ENCODE measurements around the gene TTC31.

- TF ChIP-seq POLR2A (IDR thresholded peaks at IDR 0.05): no peak
- TF ChIP-seq, protein P1, sequence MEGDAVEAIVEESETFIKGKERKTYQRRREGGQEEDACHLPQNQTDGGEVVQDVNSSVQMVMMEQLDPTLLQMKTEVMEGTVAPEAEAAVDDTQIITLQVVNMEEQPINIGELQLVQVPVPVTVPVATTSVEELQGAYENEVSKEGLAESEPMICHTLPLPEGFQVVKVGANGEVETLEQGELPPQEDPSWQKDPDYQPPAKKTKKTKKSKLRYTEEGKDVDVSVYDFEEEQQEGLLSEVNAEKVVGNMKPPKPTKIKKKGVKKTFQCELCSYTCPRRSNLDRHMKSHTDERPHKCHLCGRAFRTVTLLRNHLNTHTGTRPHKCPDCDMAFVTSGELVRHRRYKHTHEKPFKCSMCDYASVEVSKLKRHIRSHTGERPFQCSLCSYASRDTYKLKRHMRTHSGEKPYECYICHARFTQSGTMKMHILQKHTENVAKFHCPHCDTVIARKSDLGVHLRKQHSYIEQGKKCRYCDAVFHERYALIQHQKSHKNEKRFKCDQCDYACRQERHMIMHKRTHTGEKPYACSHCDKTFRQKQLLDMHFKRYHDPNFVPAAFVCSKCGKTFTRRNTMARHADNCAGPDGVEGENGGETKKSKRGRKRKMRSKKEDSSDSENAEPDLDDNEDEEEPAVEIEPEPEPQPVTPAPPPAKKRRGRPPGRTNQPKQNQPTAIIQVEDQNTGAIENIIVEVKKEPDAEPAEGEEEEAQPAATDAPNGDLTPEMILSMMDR (IDR thresholded peaks at IDR 0.05): no peak
- peak in 2 of 3 donors; percentile 18 to 46 for TF ChIP-seq POLR2AphosphoS5 (IDR thresholded peaks at IDR 0.05)
Observed at GRCh38 chr2:74441690-74442482, 41.0 kb upstream of the TTC31 start, which contains the start of gene RTKN.
